Astrocyte of the spinal cord (primary cell): ENCODE measurements around the gene NFE2L1.

Experiments used
- DNase-seq: peaks from one replicate; pipeline ENCODE4 v3.0.0; 2011; ENCODE audit warnings: low read depth, low spot score
- H3K4me3 ChIP-seq: 2 replicates; pipeline ENCODE4 v1.5.1; 2011; ENCODE audit warnings: low read depth, mild to moderate bottlenecking, low read length, moderate library complexity
- in situ Hi-C: cut with HindIII; loops from 2 replicates; pipeline ENCODE4 v1.10.0; 2017; ENCODE audit warnings: low sequenced_read_pairs
- TF ChIP-seq, protein P1 (sequence below): IDR thresholded peaks from 2 replicates; pipeline ENCODE4 v1.5.1; 2012; ENCODE audit warnings: low read depth, mild to moderate bottlenecking, low read length, inconsistent platforms

The NFE2L1 gene

GRCh38 chr17:48054238-48055185 is 6.4 kb downstream of the NFE2L1 start:
- in situ Hi-C loops, result no loop called here
- peak overlapping the region; percentile 28 for H3K4me3 ChIP-seq
- DNase-seq, result peak; percentile 82
- TF ChIP-seq, protein P1, sequence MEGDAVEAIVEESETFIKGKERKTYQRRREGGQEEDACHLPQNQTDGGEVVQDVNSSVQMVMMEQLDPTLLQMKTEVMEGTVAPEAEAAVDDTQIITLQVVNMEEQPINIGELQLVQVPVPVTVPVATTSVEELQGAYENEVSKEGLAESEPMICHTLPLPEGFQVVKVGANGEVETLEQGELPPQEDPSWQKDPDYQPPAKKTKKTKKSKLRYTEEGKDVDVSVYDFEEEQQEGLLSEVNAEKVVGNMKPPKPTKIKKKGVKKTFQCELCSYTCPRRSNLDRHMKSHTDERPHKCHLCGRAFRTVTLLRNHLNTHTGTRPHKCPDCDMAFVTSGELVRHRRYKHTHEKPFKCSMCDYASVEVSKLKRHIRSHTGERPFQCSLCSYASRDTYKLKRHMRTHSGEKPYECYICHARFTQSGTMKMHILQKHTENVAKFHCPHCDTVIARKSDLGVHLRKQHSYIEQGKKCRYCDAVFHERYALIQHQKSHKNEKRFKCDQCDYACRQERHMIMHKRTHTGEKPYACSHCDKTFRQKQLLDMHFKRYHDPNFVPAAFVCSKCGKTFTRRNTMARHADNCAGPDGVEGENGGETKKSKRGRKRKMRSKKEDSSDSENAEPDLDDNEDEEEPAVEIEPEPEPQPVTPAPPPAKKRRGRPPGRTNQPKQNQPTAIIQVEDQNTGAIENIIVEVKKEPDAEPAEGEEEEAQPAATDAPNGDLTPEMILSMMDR, result no peak

DNA sequence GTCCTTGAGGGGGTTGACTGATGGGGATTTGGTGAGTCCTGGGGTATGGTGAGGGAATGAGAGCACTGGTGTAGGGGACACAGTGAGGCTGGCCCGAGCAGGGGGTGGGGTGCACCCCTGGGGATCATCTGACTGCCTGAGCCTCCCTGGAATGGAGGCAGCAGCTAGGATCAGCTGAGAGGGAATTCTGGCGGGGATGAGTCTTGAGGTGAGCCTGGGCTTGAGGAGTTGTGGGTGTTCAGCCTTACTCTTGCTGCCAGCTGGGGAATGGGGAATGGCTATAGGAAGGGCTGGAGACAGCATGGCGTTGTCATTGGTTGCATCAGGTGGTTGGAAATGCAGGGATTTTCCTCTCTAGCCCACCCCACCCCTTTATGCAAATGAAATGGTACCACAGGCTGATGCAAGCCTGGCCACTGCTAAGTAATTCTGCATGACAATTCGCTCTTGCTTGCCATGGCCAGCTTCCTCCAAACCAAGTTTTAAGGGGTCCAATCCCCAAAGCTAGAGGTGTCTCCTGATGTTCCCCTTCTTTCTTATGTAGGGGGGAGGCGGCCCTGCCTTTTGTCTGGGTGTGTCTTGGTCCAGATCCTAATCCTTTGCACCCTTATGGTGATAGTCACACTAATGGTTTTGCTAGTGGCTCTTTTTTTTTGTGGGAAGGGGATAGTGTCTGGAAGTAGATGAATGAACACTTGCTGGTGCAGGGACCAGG is 7.5 kb downstream of the NFE2L1 start:
- TF ChIP-seq, protein P1, result no peak
- in situ Hi-C loops, result no loop called here
- peak; percentile 79 for DNase-seq
- H3K4me3 ChIP-seq, result no peak overlapping the region

GRCh38 chr17:48056246-48056745 is 8.1 kb downstream of the NFE2L1 start:
- no peak overlapping the region for H3K4me3 ChIP-seq
- in situ Hi-C loops, result no loop called here
- no peak for DNase-seq
- TF ChIP-seq, protein P1, result no peak

DNA sequence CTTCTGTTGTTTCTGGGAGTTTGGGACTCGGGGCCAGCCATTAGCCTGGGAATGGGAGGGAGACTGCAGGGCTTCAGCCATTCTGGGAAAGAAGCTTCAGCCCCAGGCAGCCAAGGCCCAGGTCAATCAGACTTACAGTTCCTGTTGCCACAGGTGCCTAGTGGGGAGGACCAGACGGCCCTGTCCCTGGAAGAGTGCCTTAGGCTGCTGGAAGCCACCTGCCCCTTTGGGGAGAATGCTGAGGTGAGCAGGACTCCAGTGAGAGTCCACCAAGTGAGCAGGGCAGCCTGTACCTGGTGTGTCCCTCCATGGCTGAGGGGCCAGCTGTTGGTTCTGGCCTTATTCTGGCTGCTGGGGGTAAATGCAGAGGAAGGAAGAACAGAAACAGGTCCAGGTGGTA is 8.7 kb downstream of the NFE2L1 start:
- H3K4me3 ChIP-seq, result no peak overlapping the region
- DNase-seq, result no peak
- TF ChIP-seq, protein P1, result no peak
- in situ Hi-C loops, result no loop called here

GRCh38 chr17:48057626-48058025 is 9.5 kb downstream of the NFE2L1 start:
- in situ Hi-C loops, result no loop called here
- DNase-seq, result no peak
- H3K4me3 ChIP-seq, result no peak overlapping the region
- TF ChIP-seq, protein P1, result no peak

DNA sequence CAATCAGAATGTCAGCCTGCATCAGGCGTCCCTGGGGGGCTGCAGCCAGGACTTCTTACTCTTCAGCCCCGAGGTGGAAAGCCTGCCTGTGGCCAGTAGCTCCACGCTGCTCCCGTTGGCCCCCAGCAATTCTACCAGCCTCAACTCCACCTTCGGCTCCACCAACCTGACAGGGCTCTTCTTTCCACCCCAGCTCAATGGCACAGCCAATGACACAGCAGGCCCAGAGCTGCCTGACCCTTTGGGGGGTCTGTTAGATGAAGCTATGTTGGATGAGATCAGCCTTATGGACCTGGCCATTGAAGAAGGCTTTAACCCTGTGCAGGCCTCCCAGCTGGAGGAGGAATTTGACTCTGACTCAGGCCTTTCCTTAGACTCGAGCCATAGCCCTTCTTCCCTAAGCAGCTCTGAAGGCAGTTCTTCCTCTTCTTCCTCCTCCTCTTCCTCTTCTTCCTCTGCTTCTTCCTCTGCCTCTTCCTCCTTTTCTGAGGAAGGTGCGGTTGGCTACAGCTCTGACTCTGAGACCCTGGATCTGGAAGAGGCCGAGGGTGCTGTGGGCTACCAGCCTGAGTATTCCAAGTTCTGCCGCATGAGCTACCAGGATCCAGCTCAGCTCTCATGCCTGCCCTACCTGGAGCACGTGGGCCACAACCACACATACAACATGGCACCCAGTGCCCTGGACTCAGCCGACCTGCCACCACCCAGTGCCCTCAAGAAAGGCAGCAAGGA is 10.4 kb downstream of the NFE2L1 start:
- H3K4me3 ChIP-seq, result no peak overlapping the region
- TF ChIP-seq, protein P1, result no peak
- DNase-seq, result no peak
- in situ Hi-C loops, result no loop called here
